Measurements from ENCODE around the gene FGF12.

- TF ChIP-seq BHLHE40 (IDR thresholded peaks at IDR 0.05; ENCODE audit: borderline replicate concordance): no peak
- no peak for TF ChIP-seq FOXM1 (IDR thresholded peaks at IDR 0.05; ENCODE audit: borderline replicate concordance)
- TF ChIP-seq HDGF (IDR thresholded peaks at IDR 0.05; ENCODE audit: borderline replicate concordance): no peak
Measured at GRCh38 chr3:192249516-192249915, 477.8 kb downstream of the FGF12 start.
